ENCODE measurements around the gene CHST9.
"Not testable (repeated sequence)": the region's sequence is repeated elsewhere in the genome, so short reads cannot be mapped to it uniquely, and the experiment has no call there.

CHST9 gene

DNA sequence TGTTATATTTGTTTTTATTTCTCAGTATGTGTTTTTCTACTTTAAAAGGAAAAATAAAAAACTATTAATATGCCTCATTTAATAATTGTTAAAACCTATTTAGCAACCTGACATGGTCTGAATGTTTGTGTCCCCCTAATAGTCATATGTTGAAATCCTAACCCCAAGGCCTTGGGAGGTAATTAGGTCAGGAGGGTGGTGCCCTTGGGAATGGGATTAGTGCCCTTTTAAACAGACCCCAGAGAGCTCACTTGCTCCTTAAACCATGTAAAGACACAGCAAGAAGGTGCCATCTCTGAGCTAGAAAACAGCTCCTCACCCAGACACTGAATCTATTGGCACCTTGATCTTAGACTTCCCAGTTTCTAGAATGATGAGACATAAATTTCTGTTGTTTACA, 71.8 kb downstream of the CHST9 start:
- TF ChIP-seq, protein P1, sequence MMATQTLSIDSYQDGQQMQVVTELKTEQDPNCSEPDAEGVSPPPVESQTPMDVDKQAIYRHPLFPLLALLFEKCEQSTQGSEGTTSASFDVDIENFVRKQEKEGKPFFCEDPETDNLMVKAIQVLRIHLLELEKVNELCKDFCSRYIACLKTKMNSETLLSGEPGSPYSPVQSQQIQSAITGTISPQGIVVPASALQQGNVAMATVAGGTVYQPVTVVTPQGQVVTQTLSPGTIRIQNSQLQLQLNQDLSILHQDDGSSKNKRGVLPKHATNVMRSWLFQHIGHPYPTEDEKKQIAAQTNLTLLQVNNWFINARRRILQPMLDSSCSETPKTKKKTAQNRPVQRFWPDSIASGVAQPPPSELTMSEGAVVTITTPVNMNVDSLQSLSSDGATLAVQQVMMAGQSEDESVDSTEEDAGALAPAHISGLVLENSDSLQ (IDR thresholded peaks at IDR 0.05): no peak
- no peak for TF ChIP-seq HDGF (IDR thresholded peaks at IDR 0.05; ENCODE audit: borderline replicate concordance)
- no peak for TF ChIP-seq BHLHE40 (IDR thresholded peaks at IDR 0.05; ENCODE audit: borderline replicate concordance)
- no peak for TF ChIP-seq FOXM1 (IDR thresholded peaks at IDR 0.05; ENCODE audit: borderline replicate concordance)
- no peak for TF ChIP-seq SP1 (IDR thresholded peaks at IDR 0.05)
- no peak for TF ChIP-seq LEF1 (IDR thresholded peaks at IDR 0.05; ENCODE audit: borderline replicate concordance)
- TF ChIP-seq TARDBP (IDR thresholded peaks at IDR 0.05): no peak
- TF ChIP-seq FOXA1 (IDR thresholded peaks at IDR 0.05): no peak
- TF ChIP-seq ELF4 (IDR thresholded peaks at IDR 0.05): no peak
- no peak for TF ChIP-seq ARNT (IDR thresholded peaks at IDR 0.05)
- TF ChIP-seq L3MBTL2 (conservative IDR thresholded peaks at IDR 0.05): no peak
- TF ChIP-seq CTBP1 (IDR thresholded peaks at IDR 0.05; ENCODE audit: borderline replicate concordance): no peak
- TF ChIP-seq FOXK2 (IDR thresholded peaks at IDR 0.05): no peak
- no peak for TF ChIP-seq SUZ12 (IDR thresholded peaks at IDR 0.05)
- no peak for TF ChIP-seq NFRKB (IDR thresholded peaks at IDR 0.05)
- TF ChIP-seq ZNF384 (IDR thresholded peaks at IDR 0.05): no peak
- CTCF ChIA-PET: no interaction called here
- POLR2A ChIA-PET: no interaction called here
- DNase-seq (ENCODE audit: extremely low spot score): no peak

DNA sequence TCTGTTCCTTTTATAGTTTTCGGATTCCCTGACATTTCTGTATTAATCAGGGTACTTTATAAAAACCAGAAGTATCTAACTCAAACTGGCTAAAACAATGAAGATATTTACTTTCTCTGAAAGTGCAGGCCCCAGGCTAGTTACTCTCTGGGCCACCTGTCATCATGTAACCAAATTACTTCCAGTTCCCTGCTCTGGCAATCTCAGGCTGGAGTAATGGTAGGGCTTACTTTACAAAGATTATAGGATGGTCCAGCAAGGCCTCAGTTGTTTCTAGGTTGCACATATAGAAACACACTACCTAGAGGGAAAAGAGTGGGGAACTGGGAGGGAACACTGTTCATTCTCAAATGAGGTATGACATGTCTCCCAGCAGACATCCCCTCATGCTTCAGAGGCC, 74.8 kb downstream of the CHST9 start:
- CTCF ChIA-PET: no interaction called here
- POLR2A ChIA-PET: no interaction called here

DNA sequence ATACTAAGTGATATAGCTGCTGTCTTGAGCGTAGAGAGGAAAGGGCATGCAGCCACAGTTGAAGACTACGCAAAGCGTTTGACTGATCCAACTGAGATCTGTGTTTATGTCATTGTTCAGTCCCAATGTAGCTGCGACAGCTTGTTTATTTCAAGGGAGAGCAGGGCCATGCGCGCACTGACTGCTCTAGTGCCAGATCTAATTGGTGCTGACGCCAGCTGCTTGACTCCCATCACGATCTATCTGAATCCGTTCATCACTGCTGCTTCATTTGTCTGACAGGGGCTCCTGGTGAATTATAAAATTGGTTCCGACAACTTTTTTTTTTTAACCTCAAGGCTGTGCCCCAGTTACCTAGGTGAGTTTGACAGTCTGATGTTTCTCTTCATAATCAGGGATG, 75.7 kb downstream of the CHST9 start:
- CTCF ChIA-PET: no interaction called here
- POLR2A ChIA-PET: no interaction called here
- DNase-seq (ENCODE audit: extremely low spot score): no peak
- no peak for TF ChIP-seq FOXM1 (IDR thresholded peaks at IDR 0.05; ENCODE audit: borderline replicate concordance)
- no peak for TF ChIP-seq LEF1 (IDR thresholded peaks at IDR 0.05; ENCODE audit: borderline replicate concordance)
- TF ChIP-seq HDGF (IDR thresholded peaks at IDR 0.05; ENCODE audit: borderline replicate concordance): no peak
- TF ChIP-seq NFRKB (IDR thresholded peaks at IDR 0.05): no peak
- no peak for TF ChIP-seq L3MBTL2 (conservative IDR thresholded peaks at IDR 0.05)
- TF ChIP-seq FOXA1 (IDR thresholded peaks at IDR 0.05): no peak

More for the DNA sequence above, 74.8 kb downstream of the CHST9 start:
- no peak for DNase-seq (ENCODE audit: extremely low spot score)
- TF ChIP-seq ARNT (IDR thresholded peaks at IDR 0.05): no peak

DNA sequence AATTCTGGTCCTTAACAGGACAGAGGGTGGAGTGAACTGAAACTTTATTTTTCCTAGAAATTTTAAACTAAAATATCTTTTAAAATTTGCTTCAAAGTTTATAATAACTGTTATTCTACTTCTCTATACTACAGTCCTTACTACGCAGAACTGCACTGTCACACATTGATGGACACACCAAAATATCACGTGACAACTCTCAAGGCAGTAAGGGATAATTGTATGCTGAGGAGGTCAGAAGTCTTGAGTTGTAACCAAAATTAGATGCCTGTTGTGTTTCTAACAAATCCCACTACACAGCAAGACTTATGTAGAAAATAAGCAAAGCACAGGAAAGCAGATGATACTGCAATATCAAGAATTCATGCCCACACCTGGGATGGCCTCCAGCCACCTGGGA, 76.3 kb downstream of the CHST9 start:
- POLR2A ChIA-PET: no interaction called here
- no peak for DNase-seq (ENCODE audit: extremely low spot score)
- TF ChIP-seq ZNF384 (IDR thresholded peaks at IDR 0.05) (no peak), HDGF (IDR thresholded peaks at IDR 0.05; ENCODE audit: borderline replicate concordance) (no peak), SUZ12 (IDR thresholded peaks at IDR 0.05) (no peak), SP1 (IDR thresholded peaks at IDR 0.05) (no peak), FOXM1 (IDR thresholded peaks at IDR 0.05; ENCODE audit: borderline replicate concordance) (no peak)
- CTCF ChIA-PET: no interaction called here

DNA sequence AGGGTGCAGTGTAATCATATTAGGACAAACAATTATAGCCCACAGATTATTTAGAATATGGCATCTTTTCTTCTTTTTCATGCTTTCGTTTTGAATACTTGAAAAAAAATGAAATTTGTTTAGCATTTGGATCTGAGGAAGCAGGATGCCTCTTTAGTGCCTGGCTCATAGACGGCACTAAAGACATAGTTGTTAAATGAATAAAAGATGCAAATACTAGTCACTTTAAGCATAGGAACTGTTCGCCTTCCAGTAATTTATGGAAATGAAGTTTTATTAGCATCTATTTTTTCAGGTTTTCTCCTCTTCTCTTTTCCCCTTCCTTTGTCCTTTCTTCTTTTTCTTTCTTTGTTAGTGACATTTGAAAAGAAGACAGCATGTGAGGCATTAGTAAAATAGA, 80.4 kb downstream of the CHST9 start:
- CTCF ChIA-PET: no interaction called here
- POLR2A ChIA-PET: no interaction called here

DNA sequence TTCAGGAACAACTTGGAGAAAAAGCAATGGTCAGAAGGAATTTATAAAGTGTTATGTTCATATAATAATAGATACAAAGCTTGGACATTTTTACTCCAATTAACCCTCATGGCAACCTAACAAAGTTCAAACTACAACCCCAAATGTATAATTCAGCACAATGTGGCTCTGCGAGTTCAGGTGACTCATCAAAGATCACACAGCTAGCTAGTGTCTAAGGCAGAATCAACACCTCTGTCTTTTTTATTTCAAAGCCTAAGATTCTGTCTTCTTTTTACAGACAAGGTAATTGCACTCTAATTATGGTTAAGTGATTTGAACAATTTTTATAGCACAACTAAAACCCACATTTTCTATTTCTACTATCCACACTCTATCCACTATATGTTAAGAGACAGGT, 90.5 kb downstream of the CHST9 start:
- ChIA-PET POLR2A (no interaction called here), CTCF (no interaction called here)
- DNase-seq (ENCODE audit: extremely low spot score): no peak
- TF ChIP-seq ARNT (IDR thresholded peaks at IDR 0.05): no peak
- TF ChIP-seq BHLHE40 (IDR thresholded peaks at IDR 0.05; ENCODE audit: borderline replicate concordance): no peak
- no peak for TF ChIP-seq L3MBTL2 (conservative IDR thresholded peaks at IDR 0.05)
- no peak for TF ChIP-seq ZNF384 (IDR thresholded peaks at IDR 0.05)
- no peak for TF ChIP-seq HDGF (IDR thresholded peaks at IDR 0.05; ENCODE audit: borderline replicate concordance)
- TF ChIP-seq, protein P1 (IDR thresholded peaks at IDR 0.05): no peak
- TF ChIP-seq FOXK2 (IDR thresholded peaks at IDR 0.05): no peak
- no peak for TF ChIP-seq SUZ12 (IDR thresholded peaks at IDR 0.05)
- no peak for TF ChIP-seq FOXA1 (IDR thresholded peaks at IDR 0.05)
- TF ChIP-seq LEF1 (IDR thresholded peaks at IDR 0.05; ENCODE audit: borderline replicate concordance): no peak
- TF ChIP-seq NFRKB (IDR thresholded peaks at IDR 0.05): no peak
- no peak for TF ChIP-seq FOXM1 (IDR thresholded peaks at IDR 0.05; ENCODE audit: borderline replicate concordance)
- TF ChIP-seq TARDBP (IDR thresholded peaks at IDR 0.05): no peak
- TF ChIP-seq CTBP1 (IDR thresholded peaks at IDR 0.05; ENCODE audit: borderline replicate concordance): no peak
- no peak for TF ChIP-seq SP1 (IDR thresholded peaks at IDR 0.05)
- no peak for TF ChIP-seq ELF4 (IDR thresholded peaks at IDR 0.05)

More for the DNA sequence above, 80.4 kb downstream of the CHST9 start:
- no peak for DNase-seq (ENCODE audit: extremely low spot score)
- TF ChIP-seq ZNF384 (IDR thresholded peaks at IDR 0.05): no peak
- no peak for TF ChIP-seq HDGF (IDR thresholded peaks at IDR 0.05; ENCODE audit: borderline replicate concordance)
- no peak for TF ChIP-seq SP1 (IDR thresholded peaks at IDR 0.05)
- no peak for TF ChIP-seq SUZ12 (IDR thresholded peaks at IDR 0.05)
- TF ChIP-seq BHLHE40 (IDR thresholded peaks at IDR 0.05; ENCODE audit: borderline replicate concordance): no peak
- no peak for TF ChIP-seq NFRKB (IDR thresholded peaks at IDR 0.05)
- TF ChIP-seq CTBP1 (IDR thresholded peaks at IDR 0.05; ENCODE audit: borderline replicate concordance): no peak
- TF ChIP-seq LEF1 (IDR thresholded peaks at IDR 0.05; ENCODE audit: borderline replicate concordance): no peak

DNA sequence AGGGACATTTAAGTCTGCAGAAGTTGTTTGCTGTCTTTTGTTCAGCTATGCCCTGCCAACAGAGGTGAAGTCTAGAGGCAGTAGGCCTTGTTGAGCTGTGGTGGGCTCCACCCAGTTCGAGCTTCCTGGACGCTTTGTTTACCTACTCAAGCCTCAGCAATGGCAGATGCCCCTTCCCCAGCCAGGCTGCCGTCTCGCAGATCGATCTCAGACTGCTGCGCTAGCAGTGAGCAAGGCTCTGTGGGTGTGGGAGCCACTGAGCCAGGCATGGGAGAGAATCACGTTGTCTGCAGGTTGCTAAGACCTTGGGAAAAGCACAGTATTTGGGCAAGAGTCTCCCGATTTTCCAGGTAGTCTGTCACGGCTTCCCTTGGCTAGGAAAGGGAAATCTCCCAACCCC, 91.8 kb downstream of the CHST9 start:
- CTCF ChIA-PET; POLR2A ChIA-PET; DNase-seq (ENCODE audit: extremely low spot score): not testable (repeated sequence)

DNA sequence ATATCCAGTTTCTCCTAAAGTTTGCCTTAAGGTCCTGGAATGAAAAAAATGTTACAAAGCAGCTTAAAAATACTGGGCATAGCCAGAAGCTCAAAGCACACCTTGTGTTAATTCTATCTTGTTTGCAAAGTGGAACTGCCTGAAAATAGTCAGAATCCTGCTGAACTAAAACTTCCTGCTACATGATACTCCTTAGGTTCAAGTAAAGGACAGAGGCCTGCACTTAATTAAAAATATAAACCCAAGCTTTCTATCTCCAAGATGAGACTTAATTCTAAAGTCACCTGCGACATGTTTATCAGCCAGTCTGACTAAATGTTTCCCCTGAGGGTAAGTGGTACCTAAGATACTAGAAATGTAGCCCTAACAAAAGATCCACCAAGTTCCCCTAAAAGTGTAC, 103.4 kb downstream of the CHST9 start:
- ChIA-PET POLR2A (no interaction called here), CTCF (no interaction called here)
- no peak for DNase-seq (ENCODE audit: extremely low spot score)
- no peak for TF ChIP-seq ELF4 (IDR thresholded peaks at IDR 0.05)
- no peak for TF ChIP-seq LEF1 (IDR thresholded peaks at IDR 0.05; ENCODE audit: borderline replicate concordance)
- TF ChIP-seq FOXM1 (IDR thresholded peaks at IDR 0.05; ENCODE audit: borderline replicate concordance): no peak
- TF ChIP-seq FOXA1 (IDR thresholded peaks at IDR 0.05): no peak
- TF ChIP-seq ARNT (IDR thresholded peaks at IDR 0.05): no peak
- TF ChIP-seq, protein P1 (IDR thresholded peaks at IDR 0.05): no peak
- no peak for TF ChIP-seq FOXK2 (IDR thresholded peaks at IDR 0.05)
- TF ChIP-seq SUZ12 (IDR thresholded peaks at IDR 0.05): no peak
- TF ChIP-seq TARDBP (IDR thresholded peaks at IDR 0.05): no peak
- TF ChIP-seq HDGF (IDR thresholded peaks at IDR 0.05; ENCODE audit: borderline replicate concordance): no peak
- no peak for TF ChIP-seq L3MBTL2 (conservative IDR thresholded peaks at IDR 0.05)
- TF ChIP-seq BHLHE40 (IDR thresholded peaks at IDR 0.05; ENCODE audit: borderline replicate concordance): no peak
- no peak for TF ChIP-seq ZNF384 (IDR thresholded peaks at IDR 0.05)
- TF ChIP-seq CTBP1 (IDR thresholded peaks at IDR 0.05; ENCODE audit: borderline replicate concordance): no peak

Data from HEK293T (cell line).